GM19023 (cell line): ENCODE measurements around the gene ELP5.
A peak's percentile ranks its signal among the peaks of the same experiment; 100 is the strongest.
"Not testable (repeated sequence)": the region's sequence is repeated elsewhere in the genome, so short reads cannot be mapped to it uniquely, and the experiment has no call there.

ENCODE experiments used
- ATAC-seq: cut with Tn5 transposase; IDR thresholded peaks from one replicate; pipeline ENCODE4 v1.9.1; 2021; ENCODE audit warnings: mild to moderate bottlenecking, moderate library complexity; ENCODE audit not compliant: unreplicated experiment

Gene ELP5

GRCh38 chr17:7235693-7236665 lies 16.0 kb upstream of the ELP5 start:
- no peak for ATAC-seq

DNA sequence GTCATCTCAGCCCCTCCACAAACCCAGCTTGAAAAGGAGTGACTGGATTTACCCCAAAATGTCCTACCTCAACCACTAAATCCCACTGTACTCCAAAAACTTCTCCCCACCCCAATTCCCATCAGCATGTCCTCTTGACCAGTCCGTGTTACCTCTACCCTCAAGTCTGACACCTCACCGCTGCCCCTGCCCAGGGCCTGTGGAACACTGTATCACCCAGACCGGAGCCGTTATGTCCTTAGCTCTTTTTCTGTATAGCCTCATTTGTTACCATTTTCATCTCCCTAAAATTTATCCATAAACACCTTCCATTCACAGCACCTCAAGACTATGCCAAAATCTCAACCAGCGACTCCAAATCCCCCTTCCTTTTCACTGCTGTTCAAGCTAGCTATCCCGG lies 15.2 kb upstream of the ELP5 start:
- ATAC-seq: no peak

- ATAC-seq: no peak
Measured at GRCh38 chr17:7237266-7237760, 14.7 kb upstream of the ELP5 start.

- ATAC-seq: no peak
Measured at GRCh38 chr17:7237761-7238419, 14.1 kb upstream of the ELP5 start.

DNA sequence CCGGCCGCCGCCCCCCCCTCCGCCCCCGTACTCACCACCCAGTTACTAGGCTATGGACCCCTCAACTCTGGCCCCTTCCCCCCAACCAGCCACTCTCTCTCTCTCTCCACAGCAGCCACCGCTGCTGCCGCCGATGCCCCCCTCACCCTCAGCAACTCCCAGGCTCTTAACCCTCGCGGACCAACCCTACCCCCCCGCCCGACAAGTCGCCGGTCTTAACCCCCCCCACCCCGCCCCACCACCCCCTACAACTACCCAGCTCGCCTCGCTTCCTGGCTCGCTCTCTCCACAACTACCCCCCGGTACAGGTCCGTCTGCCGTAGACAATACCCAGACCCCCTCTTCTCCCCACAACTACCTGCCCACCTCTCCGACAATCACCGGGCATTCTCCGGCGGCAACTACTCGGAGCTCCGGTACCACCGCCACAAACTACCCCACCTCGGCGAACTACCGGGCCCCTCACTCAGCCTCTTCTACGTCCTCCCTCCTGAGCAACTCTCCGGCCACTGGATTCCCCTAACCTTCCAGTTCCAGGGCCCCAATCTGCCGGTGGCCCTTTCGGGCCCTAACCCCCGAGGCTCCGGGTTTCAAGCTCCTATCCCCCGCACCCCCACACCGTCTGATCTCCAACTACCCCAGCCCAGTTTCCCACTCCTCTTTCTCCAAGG lies 13.5 kb upstream of the ELP5 start:
- ATAC-seq: no peak

- peak; percentile 41 for ATAC-seq
Measured at GRCh38 chr17:7239091-7240027, 12.7 kb upstream of the ELP5 start, which contains the start of gene PHF23. PHF23 (minus strand) TSS chr17:7239457; CDS start chr17:7239279, 178 bp downstream.

GRCh38 chr17:7240375-7240774 lies 11.6 kb upstream of the ELP5 start:
- ATAC-seq: no peak

DNA sequence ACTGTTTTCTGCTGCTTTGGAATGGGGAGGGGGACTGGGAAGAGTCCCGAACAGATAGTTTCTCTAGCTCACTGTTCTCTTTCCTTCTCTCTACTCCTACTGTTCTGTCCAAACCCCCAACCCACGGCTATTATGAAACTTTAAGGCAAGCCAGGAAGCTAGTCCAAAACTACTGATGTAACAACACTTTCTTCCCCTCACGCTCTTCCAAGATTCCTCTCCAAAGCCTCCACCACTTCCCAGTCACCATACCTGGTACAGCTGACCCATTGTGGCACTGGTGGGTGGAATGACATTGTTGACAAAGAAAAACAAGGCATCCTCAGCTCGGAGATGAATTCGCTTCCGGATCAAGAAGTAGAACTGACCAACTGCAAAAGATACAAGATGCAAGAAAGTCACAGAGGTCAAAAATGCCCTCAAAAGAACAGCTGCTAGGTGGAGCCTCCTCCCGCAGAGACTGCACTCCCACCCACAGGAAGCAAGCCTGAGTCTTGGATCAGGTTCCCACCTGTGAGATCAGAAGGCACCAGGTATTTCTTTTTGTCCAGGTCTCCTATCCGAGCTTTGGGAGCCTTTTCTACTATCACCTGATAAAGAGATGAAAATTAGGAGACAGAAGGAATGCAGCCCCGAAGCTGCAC lies 10.8 kb upstream of the ELP5 start:
- no peak for ATAC-seq

DNA sequence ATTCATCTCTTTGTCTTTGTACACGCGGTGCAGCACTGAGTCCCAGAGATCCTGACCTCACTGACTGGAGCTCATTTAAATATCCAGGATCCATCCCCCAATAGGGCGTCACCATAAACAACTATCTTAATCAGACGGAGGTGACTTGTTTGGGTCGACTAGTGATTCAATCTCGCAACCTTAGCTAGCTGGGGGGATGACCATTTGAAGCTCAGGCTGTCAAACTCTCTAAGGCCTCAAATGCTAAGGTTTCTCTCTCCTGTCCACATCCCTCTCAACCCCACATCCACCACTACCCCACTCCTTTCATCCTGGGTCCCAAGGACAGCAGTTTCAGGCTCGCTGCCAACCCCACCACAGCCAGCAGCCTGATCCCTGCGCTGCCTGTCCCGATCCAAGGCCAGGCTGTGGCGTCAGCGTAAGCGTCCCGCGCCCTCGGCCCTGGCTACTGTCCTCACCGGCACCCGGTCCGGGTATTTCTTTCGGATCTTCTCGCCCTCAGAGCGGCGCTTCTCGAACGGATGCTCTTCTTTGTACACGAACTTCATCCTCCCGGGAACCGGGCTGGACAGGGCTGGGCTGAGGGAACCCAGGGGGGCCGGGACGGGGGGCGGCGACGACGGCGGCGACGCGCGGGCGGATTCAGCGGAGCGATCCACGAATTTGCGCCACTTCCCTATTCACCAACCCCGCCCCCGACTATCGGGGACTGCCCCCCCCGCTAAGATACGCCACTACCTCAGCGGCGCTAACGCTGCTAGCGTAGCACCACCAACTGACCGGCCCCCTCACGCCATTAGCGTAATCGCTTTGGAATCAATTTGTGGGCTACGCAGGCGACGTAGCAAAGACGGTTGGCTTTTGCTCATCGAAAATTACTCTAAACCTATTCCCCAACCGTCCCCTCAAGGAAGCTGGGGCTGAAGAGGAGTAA lies 10.0 kb upstream of the ELP5 start, which contains the start of gene GABARAP:
TSS of gene GABARAP (minus strand) at position 667 of the 934 bp plus-strand sequence. CDS start at position 548, 119 bp downstream.
- ATAC-seq: peak; percentile 39

DNA sequence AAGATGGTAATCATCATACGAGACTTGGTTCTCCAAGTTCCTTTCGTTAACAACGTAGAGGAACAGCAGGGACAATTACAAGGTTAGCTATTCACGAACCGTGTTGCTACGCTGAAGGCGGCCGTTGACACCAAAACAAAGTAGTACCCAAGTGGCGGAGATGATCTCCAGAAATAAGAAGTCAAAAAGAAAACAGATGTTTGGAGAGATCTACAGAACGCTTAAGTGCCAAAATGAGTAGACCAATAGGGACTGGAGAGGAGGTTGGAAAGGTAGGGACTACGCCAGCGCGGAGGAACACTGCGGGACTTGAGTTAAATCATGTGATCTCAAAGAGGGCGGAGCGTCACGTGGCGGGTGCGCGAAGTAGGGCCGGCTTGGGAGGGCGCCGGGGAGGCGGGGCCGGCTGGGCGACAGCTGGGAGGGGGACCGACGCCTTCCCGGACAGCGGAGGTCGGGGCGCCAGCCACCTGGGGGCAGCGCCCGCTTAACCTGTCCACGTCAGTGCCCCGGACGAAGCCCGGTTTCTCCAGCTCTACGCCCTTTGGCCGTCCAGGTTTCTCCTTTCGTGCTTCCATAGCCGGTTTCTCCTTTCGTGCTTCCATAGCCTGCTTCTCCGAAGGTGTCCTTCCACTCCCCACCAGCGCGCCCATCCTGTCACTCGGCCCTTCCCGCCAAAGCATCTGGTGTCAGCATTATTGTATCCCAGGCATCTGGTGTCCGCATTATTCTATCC lies 9.1 kb upstream of the ELP5 start:
- ATAC-seq: peak; percentile 41

- no peak for ATAC-seq
Measured at GRCh38 chr17:7243453-7243729, 8.6 kb upstream of the ELP5 start.

DNA sequence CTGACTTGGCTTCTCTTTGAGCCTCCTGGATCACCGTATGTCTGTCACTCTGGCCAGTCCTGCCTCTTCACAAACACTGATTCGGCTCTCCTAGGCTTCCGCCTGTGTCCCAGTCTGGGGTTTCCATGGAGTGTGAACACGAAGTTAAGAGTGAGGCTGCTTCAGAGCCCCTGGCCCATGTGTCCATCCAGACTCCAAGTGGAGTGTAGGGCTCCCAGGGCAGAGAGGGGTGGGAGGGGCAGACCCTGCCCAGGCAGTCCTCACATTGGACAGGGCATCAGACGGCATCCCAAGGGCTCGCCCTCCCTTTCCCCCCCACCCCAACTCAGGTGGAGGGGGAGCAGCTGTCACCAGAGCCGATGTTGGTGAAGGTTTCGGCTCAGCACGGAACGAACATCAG lies 8.2 kb upstream of the ELP5 start:
- ATAC-seq: not testable (repeated sequence)

GRCh38 chr17:7246779-7247178 lies 5.2 kb upstream of the ELP5 start:
- ATAC-seq: no peak

- ATAC-seq: no peak
Measured at GRCh38 chr17:7248796-7249195, 3.2 kb upstream of the ELP5 start.

GRCh38 chr17:7249214-7249613 lies 2.8 kb upstream of the ELP5 start:
- ATAC-seq: no peak

DNA sequence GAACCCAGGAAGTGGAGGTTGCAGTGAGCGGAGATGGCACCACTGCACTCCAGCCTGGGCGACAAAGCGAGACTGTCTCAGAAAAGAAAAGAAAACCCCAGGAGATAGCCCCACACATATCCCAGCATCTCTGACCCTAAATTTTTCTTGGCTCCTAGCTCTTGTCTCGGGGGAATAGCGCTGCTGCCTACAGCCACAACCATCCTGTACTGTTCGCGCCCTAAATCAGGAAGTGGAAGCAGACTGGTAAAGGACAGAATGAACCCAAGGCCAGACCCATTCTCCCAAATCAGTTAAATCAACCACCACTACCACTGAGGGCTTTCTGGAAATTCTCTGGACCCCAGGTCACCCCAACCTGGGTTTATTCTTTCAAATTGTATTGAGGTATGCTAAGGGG lies 2.2 kb upstream of the ELP5 start:
- ATAC-seq: no peak

GRCh38 chr17:7250695-7251627 lies 1.1 kb upstream of the ELP5 start:
- no peak for ATAC-seq
